GM13977 (cell line): ENCODE results near the gene SH3BP1.
"Not testable (repeated sequence)": the region's sequence is repeated elsewhere in the genome, so short reads cannot be mapped to it uniquely, and the experiment has no call there.

Experiments
- DNase-seq: peaks from one replicate; pipeline ENCODE4 v3.0.0; 2012; ENCODE audit warnings: low spot score
- in situ Hi-C: fragments of 300-500 bp; cut with MboI; formaldehyde crosslinking; loops from one replicate; pipeline ENCODE4 v1.12.0; 2022; ENCODE audit warnings: low sequenced_read_pairs, low pct_unique_long_range_greater_than_20kb, mixed read lengths, inconsistent platforms; ENCODE audit not compliant: unreplicated experiment
- TF ChIP-seq, protein P1 (sequence below): IDR thresholded peaks from 2 replicates; pipeline ENCODE4 v1.5.1; 2012; ENCODE audit warnings: mild to moderate bottlenecking, control low read depth; ENCODE audit not compliant: insufficient read depth; ENCODE audit errors: extremely low read depth, missing control alignments

Gene SH3BP1

DNA sequence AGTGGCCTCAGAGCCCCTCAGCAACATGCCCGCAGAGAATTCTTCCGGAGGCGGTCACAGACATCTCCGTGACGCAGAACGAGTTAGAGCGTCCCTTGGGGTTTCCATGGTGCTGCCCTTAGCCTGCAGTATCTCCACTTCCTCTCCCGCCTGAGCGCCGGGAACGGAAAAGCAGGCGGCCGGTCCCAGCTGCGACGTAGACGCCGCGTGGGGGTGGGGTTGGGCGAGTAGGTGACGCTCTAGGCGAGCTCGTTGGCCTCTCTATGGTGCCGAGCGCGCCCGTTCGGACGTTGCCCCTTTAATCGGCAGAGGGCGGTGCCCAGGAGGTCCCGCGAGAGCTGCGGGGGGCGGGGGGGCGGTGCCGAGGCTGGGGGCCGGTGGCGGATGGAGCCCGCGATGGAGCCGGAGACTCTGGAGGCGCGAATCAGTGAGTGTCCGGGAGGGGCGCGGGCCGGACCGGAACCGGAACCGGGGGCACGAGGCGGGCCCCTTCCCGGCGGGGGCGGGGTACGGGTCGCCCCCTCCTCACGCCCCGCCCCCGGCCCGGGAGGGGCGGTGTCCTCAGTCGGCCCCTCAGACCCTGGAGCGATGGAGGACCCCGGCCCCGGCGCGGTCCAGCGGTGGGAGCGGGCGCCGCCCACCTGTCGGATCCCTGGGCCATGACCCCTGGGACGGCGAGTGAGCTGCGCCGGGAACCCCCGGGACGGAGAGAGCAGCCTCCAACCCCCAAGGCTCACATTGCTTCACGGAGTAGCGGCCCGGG is 30.8 kb upstream of the SH3BP1 start, which contains the start of gene GGA1:
TSS of gene GGA1 (plus strand) at position 358 of the 763 bp plus-strand sequence. CDS start at position 385, 27 bp downstream.
- peak; percentile 98 for DNase-seq
- TF ChIP-seq, protein P1, sequence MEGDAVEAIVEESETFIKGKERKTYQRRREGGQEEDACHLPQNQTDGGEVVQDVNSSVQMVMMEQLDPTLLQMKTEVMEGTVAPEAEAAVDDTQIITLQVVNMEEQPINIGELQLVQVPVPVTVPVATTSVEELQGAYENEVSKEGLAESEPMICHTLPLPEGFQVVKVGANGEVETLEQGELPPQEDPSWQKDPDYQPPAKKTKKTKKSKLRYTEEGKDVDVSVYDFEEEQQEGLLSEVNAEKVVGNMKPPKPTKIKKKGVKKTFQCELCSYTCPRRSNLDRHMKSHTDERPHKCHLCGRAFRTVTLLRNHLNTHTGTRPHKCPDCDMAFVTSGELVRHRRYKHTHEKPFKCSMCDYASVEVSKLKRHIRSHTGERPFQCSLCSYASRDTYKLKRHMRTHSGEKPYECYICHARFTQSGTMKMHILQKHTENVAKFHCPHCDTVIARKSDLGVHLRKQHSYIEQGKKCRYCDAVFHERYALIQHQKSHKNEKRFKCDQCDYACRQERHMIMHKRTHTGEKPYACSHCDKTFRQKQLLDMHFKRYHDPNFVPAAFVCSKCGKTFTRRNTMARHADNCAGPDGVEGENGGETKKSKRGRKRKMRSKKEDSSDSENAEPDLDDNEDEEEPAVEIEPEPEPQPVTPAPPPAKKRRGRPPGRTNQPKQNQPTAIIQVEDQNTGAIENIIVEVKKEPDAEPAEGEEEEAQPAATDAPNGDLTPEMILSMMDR = no peak
- in situ Hi-C loops = no loop called here

DNA sequence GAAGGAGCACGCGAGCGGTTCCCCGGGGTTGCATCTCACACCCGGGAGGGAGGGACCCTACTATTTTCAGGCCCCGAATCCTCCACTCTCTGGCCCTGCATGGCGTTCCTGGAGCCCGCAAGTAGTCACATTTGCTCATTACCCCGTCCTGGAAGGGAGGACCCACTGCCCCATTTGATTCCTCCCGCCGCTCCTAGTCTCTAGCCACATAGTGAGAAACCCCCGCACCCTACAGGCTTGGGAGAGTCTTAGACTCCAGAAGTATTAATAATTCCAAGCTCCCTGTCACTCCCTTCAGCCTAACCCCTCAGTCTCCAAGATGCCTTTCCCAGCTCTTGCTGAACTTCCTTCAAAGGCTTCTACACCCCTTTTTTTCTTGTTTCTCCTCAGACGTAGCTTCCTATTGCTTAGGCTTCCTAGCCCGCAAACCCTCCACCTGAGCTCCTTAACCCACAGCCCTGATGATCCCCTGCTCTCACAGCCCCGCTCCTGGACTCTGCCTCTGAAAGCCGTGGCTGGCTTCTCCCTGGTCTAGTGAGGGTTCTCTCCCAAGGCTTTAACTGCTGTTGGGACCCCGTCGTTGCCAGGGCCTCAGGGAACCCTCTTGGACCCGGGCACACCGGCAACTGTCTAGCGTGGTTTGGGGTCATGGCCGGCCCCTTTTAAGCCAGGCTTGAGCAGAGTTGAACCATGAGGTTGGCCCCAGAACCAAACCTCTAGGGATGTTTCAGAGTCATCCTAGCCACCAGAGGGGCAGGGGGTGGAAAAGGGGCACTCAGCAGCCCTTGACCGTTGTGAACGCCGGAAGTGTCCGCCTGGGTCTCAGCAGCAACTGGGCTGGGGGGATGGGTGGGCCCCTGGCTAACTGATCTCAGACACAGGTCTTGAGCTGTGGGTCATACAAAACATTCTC is 30.0 kb upstream of the SH3BP1 start:
- DNase-seq = peak; percentile 75
- in situ Hi-C loops = no loop called here
- TF ChIP-seq, protein P1 = no peak

DNA sequence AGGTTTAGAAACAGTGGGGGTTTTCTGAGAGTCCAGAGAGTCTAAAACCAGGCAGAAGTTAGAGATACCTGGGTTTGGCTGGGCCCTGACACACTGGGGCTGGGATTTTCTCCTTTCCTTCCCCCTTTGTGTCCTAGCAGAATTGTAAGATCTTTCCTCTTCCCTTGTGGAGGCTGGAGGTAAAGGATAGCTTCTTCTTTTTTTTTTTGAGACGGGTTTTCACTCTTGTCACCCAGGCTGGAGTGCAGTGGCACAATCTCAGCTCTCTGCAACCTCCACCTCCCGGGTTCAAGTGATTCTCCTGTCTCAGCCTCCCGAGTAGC is 29.4 kb upstream of the SH3BP1 start:
- DNase-seq, in situ Hi-C loops: not testable (repeated sequence)

DNA sequence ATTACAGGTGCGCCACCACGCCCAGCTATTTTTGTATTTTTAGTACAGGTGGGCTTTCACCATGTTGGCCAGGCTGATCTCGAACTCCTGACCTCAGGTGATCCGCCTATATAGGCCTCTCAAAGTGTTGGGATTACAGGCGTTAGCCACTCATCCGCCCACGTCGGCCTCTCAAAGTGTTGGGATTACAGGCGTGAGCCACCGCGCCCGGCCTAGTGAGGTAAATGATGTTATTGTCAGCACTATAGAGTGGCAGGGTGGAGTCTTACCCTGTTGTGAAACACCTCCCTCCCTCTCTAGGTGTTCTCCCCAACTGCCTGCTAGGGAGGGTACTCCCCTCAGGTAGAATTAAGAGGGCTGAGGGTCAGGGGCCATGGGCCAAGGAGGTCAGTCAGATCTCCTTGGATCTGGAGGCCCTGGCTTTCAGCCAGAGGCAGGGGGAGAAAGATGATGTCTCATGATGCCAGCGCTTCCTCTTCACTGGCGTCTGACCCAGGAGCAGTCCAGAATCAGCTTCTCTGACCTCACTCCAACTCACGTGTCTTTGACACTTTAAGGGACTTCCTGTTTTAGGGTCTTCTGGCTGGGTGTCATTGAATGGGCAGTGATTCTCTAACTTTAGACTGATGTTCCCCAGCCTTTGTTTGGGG is 28.9 kb upstream of the SH3BP1 start:
- no peak for DNase-seq
- in situ Hi-C loops = no loop called here
- TF ChIP-seq, protein P1 = no peak

DNA sequence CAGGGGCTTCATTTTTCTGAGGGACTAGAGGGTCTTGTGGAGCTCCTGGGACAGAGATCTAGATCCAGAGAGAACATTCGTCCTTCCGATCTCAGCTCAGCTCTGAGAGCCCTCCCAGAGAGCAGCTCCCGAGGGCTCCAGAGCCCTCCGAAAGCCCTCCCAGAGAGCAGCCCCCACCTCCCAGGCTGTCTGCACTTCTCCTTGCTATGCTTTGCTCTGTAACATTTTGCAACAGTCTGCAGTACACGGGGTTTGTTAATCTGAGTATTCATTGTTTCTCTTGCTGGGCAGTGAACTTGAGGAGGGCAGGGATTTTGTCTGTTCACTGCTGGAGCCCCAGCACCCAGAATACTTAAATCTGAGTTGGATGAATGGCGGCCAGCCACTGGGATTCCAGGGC is 28.3 kb upstream of the SH3BP1 start:
- TF ChIP-seq, protein P1 = no peak
- in situ Hi-C loops = no loop called here
- DNase-seq = no peak

DNA sequence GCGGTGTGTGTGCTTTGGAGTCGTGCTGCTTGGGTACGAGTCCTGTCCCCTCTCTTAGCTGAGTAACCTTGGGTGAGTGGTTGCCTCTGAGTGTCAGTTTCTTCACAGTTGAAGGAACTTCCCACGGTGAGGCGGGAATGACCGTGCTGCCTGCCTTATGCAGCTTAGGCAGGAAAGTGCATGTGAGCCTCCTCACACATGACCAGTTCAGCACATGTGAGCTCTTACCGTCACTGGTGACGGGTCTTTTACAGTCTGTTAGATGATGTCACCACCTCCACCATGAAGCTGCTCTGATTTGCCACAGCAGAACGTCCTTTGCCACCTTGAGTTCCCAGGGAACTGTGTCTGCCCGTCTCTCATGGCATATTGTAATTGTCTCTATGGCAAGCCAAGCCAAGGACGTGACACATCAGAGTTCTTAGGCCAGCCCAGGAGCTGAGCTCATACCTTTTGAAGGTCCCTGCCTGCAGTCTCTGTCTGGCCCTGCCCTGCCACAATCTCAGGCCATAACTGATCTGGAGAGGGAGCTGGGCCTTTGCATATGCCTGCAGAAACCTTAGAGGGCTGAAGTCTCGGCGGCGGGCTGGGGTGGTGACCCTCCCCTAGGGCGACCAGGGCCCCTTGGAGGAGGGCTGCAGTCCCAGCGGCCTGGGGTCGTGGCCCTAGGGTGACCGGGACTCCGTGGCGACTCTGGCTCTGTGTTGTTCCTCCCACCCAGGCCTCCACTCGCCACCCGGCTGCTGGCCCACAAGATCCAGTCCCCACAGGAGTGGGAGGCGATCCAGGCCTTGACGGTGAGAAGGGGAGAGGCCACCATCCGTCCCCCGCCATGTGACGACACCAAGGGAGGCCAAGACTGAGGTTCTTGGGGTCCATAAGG is 23.0 kb upstream of the SH3BP1 start:
- DNase-seq = no peak
- TF ChIP-seq, protein P1 = no peak
- in situ Hi-C loops = no loop called here
